IPS DF 6.9 (cell line): ENCODE data around the gene CD180.

Experiments used
- DNase-seq: peaks from one replicate; pipeline ENCODE4 v3.0.0-alpha.2; 2013; ENCODE audit warnings: low read depth, low spot score
- H3K27ac ChIP-seq: one replicate; pipeline ENCODE4 v1.5.1; 2013; ENCODE audit warnings: low read length, control low read depth
- H3K27me3 ChIP-seq: 2 replicates; pipeline ENCODE4 v1.6.1; 2013; ENCODE audit warnings: mild to moderate bottlenecking, low read length; ENCODE audit not compliant: control insufficient read depth, insufficient read depth
- H3K36me3 ChIP-seq: 2 replicates; pipeline ENCODE4 v1.6.1; 2013; ENCODE audit warnings: low read length; ENCODE audit not compliant: control insufficient read depth, insufficient read depth
- H3K4me1 ChIP-seq: 2 replicates; pipeline ENCODE4 v1.6.1; 2013; ENCODE audit warnings: low read length; ENCODE audit not compliant: control insufficient read depth, insufficient read depth
- H3K4me3 ChIP-seq: 2 replicates; pipeline ENCODE4 v1.5.1; 2013; ENCODE audit warnings: mild to moderate bottlenecking, low read length
- H3K9me3 ChIP-seq: 2 replicates; pipeline ENCODE4 v1.6.1; 2013; ENCODE audit warnings: low read length, inconsistent platforms; ENCODE audit not compliant: control insufficient read depth, insufficient read depth
- WGBS: extraction: QIAGEN DNeasy Blood & Tissue Kit; methylation state at CpG from one replicate; pipeline ENCODE4 v1.1.7; 2013; ENCODE audit warnings: mixed read lengths, missing lambda C conversion rate; ENCODE audit not compliant: insufficient read length, insufficient coverage; 5-methylcytosine and 5-hydroxymethylcytosine counted together

Gene CD180

DNA sequence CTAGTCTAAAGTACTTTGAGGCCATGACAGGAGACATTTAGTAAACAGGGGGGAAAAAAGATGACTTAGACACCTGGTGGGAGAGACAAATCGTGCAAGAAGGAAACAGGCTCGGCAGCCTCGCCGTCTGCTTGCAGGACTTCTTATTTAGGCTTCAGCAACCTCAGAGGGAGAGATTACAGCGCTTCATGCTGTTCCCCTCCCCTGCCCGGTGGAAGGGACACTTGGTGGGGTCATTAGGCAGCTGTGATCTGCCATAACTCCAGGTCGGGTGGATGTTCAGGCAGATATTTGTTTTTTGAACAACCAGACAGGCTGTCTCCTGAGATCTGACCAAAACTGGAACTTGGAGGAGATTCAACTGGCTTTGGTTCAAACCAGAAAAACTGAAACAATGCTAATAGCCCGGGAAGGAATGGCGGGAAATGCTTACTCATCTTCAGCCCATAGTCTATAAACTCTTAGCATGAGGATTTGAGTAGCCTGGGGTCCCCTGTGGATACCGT lies 38.1 kb upstream of the CD180 start:
- Histone ChIP-seq H3K36me3 (no peaks in the 10 kb centered on the region), H3K27ac (no peak overlapping the region), H3K4me1 (no peaks in the 10 kb centered on the region), H3K4me3 (no peak overlapping the region), H3K27me3 (no peaks in the 10 kb centered on the region), H3K9me3 (no peaks in the 10 kb centered on the region)
- no CpG with 5 or more reads among the region's 10 CpGs for WGBS
- DNase-seq, result no peak

DNA sequence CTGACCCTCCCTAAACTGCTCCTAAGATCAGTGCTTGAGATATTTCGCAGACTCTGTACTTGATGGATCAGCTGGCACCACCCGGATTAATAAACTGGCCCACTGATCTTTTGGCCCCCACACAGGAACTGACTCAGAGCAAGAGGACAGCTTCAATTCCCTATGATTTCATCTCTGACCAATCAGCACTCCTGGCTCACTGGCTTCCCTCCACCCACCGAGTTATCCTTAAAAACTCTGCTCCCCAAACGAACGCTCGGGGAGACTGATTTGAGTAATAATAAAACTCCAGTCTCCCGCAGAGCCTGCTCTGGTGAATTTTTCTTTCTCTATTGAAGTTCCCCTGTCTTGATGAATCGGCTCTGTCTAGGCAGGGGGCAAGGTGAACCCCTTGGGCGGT lies 36.5 kb upstream of the CD180 start:
- no peaks in the 10 kb centered on the region for H3K4me1 ChIP-seq
- H3K27me3 ChIP-seq, result no peaks in the 10 kb centered on the region
- H3K4me3 ChIP-seq, result no peak overlapping the region
- no peak overlapping the region for H3K27ac ChIP-seq
- no peaks in the 10 kb centered on the region for H3K36me3 ChIP-seq
- DNase-seq, result no peak
- WGBS, result no CpG with 5 or more reads among the region's 9 CpGs
- H3K9me3 ChIP-seq, result no peaks in the 10 kb centered on the region

DNA sequence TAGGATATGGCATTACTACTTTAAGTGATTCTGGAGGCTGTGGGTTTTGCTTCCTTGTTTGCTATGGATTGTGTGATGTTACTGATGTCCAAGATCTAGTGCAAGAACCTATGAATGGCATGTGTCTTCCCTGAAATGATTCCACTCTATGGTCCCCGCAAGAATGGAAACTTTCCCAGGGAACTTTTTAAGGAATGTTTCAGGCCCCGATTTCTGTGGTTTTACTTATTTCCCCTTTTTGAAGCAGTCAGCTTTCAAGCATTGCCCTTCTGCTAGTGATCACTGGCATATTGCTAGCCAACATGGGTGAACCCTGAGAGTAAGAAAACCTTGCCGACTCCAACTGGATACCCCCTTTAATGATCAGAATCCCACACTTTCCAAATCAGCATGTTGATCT lies 26.6 kb upstream of the CD180 start:
- WGBS, result no CpG with 5 or more reads among the region's 3 CpGs
- no peak overlapping the region for H3K27ac ChIP-seq
- H3K4me1 ChIP-seq, result no peaks in the 10 kb centered on the region
- no peak for DNase-seq
- no peaks in the 10 kb centered on the region for H3K36me3 ChIP-seq
- H3K27me3 ChIP-seq, result no peaks in the 10 kb centered on the region
- no peaks in the 10 kb centered on the region for H3K9me3 ChIP-seq
- H3K4me3 ChIP-seq, result no peak overlapping the region

DNA sequence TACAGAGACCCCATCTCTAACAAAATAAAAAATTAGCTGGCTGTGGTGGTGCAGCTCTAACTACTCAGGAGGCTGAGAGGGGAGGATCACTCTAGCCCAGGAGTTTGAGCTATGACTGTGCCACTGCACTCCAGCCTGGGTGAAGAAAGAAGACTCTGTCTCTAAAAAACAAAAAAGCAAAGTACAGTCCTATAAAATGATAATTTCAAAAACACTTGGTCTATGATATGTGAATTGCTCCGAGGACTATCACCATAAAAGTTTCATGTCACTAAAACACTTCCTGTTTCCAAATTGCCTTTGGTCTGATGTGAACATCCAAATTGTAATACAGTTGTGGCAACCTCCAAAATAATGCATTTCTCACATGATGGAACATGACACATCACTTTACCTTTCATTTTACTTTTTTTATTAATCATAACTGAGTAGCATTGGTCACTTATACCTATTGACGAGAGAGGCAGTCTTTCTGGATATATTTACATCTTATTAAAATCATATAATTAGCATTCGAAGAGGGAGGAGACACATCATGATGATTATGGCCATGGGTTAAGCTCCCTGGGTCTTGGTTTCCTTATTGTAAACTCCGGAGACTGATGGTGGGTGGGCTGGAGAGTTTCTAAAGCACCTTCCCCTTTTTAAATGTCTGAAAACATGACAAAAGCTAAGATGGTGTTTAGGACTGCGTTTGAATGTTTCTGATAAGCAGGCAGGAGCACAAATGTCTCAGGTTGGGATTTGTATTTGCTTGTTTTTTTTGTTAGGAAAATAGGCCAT lies 25.8 kb upstream of the CD180 start:
- H3K4me3 ChIP-seq, result no peak overlapping the region
- DNase-seq, result no peak
- no peaks in the 10 kb centered on the region for H3K27me3 ChIP-seq
- no CpG with 5 or more reads among the region's 5 CpGs for WGBS
- H3K27ac ChIP-seq, result no peak overlapping the region
- H3K4me1 ChIP-seq, result no peaks in the 10 kb centered on the region
- H3K36me3 ChIP-seq, result no peaks in the 10 kb centered on the region
- no peaks in the 10 kb centered on the region for H3K9me3 ChIP-seq

DNA sequence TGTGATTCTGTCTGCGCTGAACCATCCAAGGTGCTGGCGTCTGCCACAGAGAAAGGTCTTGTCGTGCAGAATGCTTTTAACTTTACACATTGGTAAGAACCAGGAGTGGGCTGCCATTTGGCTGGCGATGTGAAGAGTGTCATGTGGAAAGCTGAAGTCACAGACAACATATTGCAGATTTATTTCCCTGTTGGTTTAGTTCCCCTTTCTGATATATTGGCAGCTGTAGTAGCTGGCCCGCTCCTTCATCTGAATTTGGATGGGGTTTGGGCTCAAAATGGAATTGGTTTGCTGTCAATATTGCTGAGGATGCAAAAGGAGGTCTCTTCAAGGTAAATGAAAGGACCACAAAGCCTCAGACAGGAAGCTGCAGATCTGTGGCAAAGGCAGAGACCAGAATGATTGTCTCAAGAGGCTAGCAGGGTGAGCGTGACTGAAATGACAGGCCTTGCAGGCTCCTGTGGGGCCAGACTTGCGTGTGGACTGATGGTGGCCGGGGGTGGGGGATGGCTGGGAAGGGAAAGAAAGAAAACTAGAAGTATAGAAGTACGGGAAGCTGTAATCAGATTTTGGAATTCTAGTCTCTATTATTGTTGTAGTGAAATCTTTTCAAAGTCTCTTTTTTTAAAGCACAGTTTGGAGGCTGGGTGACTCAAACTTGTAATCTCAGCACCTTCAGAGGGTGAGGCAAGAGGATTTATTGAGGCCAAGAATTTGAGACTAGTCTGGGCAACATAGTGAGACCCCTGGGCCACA lies 25.1 kb upstream of the CD180 start:
- Histone ChIP-seq H3K27ac (no peak overlapping the region), H3K27me3 (no peaks in the 10 kb centered on the region), H3K4me1 (no peaks in the 10 kb centered on the region), H3K4me3 (no peak overlapping the region), H3K9me3 (no peaks in the 10 kb centered on the region), H3K36me3 (no peaks in the 10 kb centered on the region)
- WGBS, result no CpG with 5 or more reads among the region's 9 CpGs
- no peak for DNase-seq

DNA sequence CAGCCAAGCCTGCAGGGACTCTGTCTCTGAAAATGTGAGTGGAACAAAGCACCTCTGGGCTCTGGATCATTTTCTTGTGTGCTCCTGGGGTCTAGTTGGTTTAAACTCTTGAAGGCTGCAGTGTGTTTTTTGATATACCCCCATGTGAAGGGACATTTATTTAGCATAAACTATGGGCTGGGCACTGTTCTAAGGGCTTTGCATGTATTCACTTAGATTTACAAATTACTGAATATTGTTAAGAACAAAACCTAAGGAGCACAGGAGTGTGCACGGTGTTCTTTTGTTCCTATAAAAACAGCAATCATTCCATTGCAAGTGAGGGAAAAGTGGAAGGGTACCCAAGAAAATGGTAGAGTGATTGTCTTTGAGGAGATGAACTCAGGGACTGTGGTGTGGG lies 20.0 kb upstream of the CD180 start:
- DNase-seq, result no peak
- WGBS, result no CpG with 5 or more reads among the region's 1 CpG
- H3K4me3 ChIP-seq, result no peak overlapping the region
- H3K9me3 ChIP-seq, result no peaks in the 10 kb centered on the region
- H3K4me1 ChIP-seq, result no peaks in the 10 kb centered on the region
- no peaks in the 10 kb centered on the region for H3K36me3 ChIP-seq
- no peaks in the 10 kb centered on the region for H3K27me3 ChIP-seq
- H3K27ac ChIP-seq, result no peak overlapping the region

DNA sequence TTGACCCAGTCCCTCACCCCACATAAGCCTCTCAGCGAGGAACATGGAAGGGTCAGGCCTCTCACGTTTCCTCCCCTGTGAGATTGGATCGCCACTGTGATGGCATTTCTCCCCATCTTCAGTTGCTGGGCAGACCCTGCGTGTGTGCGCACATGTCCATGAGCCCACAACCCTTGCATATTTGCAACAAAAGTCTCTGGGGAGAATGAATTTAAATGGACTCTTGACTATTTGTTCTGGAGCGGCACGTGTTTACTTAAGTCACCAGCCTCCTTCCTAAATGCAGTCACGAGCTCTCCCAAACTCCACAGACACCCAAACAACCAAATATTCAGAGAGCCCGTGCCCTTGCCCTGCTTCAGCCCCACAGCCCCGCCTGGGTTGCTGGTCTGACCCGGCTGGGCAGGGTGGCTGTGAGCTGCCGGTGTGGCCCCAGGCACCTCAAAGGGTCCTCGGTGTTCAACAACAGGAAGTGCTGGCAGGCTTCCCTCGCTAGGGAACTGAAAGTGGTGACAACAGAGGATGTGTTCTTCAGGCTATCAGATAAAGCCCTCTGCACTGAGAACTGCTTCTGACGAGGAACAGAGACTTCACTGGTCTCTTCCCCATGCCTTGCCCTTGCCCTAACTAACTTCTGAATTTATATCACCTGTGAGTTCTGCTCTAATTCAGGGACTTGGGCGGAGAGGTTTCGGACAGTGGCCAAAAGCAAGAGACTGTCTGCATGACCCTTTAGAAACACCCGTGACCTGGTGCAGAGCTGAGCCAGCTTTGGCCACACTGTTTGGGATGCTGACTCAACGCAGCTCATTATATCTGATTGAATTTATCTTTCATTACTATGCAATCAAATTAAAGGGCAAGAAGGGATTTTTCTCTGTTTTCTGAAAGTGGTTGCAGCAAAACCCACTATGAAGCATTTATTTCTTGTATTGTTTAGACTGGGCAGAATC lies 19.2 kb upstream of the CD180 start:
- Histone ChIP-seq H3K4me1 (no peaks in the 10 kb centered on the region), H3K4me3 (no peak overlapping the region), H3K9me3 (no peaks in the 10 kb centered on the region), H3K36me3 (no peaks in the 10 kb centered on the region), H3K27me3 (no peaks in the 10 kb centered on the region), H3K27ac (no peak overlapping the region)
- WGBS, result no CpG with 5 or more reads among the region's 19 CpGs
- no peak for DNase-seq

DNA sequence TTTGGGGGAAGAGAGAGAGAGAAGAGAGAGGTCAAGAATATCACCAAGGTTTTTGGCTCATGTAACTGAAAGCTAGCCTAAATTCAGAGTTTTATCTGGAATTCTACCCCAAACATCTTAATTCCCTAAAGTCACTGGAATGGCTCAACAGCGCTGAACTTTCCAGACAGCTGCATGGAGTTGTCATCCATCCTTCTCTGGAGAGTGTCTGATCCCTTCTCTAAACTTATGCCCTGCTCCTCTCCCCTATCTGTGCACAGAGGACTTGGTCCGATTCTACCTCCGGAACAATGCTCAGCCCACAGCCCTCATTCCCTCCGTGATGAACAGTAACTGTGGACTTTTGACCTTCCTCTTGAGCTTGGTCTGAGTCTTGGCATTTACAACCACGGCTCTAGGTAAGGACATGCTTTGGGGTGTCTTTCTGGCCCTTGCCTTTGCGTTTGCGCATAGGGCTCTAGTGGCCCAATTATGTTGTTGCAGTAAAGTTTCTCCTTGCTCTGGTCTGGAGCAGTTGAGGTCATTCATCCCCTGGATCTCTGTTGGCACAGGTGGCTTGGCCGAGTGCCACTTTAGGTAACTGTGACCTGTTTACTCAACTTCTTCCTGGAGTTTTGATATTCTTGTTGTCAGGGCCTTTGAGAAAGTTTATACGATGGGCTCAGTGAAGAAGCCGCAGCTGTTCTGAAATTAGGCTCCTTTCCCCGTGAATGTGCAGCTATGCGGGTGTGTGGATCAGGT lies 18.3 kb upstream of the CD180 start:
- no CpG with 5 or more reads among the region's 12 CpGs for WGBS
- DNase-seq, result no peak
- Histone ChIP-seq H3K4me3 (no peak overlapping the region), H3K27me3 (no peaks in the 10 kb centered on the region), H3K9me3 (no peaks in the 10 kb centered on the region), H3K27ac (no peak overlapping the region), H3K4me1 (no peaks in the 10 kb centered on the region), H3K36me3 (no peaks in the 10 kb centered on the region)

DNA sequence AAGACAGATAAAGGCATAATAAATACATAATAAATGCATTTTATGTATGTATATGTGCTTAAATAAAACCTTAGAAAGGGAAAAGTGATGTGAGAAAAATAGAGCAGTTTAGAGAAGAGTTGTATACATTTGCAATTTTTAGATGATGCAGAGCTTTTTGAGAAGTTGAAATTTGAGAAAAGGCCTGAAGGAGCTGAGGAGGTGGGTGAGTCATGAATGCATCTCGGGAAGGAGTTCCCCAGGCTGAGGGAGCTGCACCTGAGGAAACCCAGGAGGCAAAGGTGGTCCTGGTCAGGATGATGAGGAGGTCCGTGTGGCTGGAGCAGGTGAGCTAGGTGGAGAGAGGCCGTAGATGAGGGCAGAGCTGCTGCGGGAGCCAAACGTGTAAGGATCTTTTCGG lies 17.4 kb upstream of the CD180 start:
- no CpG with 5 or more reads among the region's 6 CpGs for WGBS
- Histone ChIP-seq H3K4me1 (no peaks in the 10 kb centered on the region), H3K27me3 (no peaks in the 10 kb centered on the region), H3K4me3 (no peak overlapping the region), H3K9me3 (no peaks in the 10 kb centered on the region), H3K36me3 (no peaks in the 10 kb centered on the region), H3K27ac (no peak overlapping the region)
- DNase-seq, result no peak
